ENCODE data around the gene PLXNA1.

Gene PLXNA1

GRCh38 chr3:126982471-126983175, at the start of gene PLXNA1:
Gene PLXNA1 (plus strand): TSS chr3:126983115. CDS start chr3:126988594, 5,479 bp downstream.
- peak; percentile 93 for DNase-seq

- DNase-seq: no peak
These were observed 48.8 kb upstream of the PLXNA1 start for GRCh38 chr3:126934031-126934531.

GRCh38 chr3:126934991-126935390, 47.9 kb upstream of the PLXNA1 start:
- DNase-seq: no peak

- no peak for DNase-seq
These were observed 47.0 kb upstream of the PLXNA1 start for GRCh38 chr3:126935756-126936509.

- DNase-seq: no peak
These were observed 46.0 kb upstream of the PLXNA1 start for GRCh38 chr3:126936853-126937425.

GRCh38 chr3:126937533-126937932, 45.4 kb upstream of the PLXNA1 start:
- DNase-seq: no peak

DNA sequence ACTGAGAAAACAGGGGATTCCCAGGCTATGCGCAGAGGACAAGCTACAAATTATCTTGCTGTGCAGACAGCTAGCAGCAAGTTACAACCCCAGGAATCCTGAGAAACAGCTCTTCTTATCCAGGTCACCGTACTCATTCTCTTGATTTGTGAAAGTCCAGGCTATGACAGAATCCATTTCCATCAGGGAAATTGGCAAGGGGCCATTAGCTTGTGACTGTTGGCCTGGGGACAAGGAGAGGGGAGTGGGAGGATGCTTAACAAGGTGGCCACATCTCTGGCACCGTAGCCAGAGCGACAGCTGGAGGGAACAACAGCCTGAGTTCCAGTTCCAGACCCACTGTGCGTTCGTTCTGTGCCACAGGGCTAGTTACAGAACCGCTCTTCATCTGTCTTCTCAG, 44.9 kb upstream of the PLXNA1 start:
- no peak for DNase-seq

- DNase-seq: no peak
These were observed 44.2 kb upstream of the PLXNA1 start for GRCh38 chr3:126938520-126939337.

DNA sequence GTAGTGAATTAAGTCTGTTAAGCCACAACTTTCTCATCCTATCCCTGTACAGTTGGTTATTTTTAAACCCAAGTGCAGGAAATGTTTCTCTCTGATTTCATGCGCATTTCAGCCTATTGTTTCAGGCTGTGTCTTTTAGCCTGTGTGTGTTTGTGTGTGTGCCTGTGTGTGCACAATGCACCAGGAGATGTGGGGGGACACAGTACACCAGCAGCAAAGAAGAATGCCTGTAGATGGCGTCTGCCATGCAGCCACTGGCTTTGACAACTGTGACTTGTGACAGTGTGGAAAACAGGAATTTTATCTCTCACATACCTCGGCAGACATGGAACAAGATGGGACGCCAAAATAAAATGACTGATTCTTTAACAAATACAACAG, 43.6 kb upstream of the PLXNA1 start:
- DNase-seq: no peak

DNA sequence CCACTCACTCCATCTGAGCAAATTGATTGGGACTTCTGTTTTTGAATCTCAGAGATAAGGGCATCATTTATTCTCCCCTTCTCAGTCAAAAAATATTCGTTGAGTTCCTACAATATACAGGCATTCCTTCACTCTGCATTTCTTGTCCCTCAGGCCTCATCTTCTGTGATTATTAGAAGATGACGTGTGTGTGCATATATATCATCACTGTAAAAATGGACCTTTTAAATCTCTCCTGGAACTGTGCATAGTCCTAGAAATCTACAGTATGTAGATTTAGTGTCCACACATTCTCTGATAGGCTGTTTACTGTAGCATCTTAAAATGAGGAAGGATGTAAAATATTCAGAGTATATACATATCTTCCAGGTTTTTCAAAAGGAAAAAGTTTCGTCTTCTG, 43.2 kb upstream of the PLXNA1 start:
- no peak for DNase-seq

DNA sequence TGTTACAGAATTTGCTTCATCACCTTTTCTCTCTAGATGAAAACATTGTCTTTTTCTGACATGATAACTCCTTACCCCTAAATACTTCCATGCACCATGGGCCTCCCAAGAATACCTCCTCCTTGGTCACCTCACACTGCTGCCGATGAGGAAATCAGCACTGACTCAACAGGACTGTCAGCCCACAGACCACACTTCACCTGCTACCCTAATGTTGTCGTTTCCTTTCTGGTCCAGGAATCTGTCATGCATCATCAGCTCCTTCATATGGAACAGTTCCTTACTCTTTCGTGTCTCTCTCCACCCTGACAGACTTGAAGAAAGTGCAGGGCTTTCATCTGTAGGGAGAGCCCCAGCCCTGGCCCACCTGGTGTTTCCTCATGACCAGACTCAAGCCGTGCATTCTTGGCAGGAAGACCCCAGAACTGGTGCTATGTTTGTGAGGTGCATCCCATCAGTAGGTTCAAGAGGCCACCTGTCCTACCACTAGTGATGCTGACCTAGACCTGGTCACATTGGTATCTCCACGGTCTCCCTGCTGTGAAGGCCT, 41.1 kb upstream of the PLXNA1 start:
- DNase-seq: no peak

DNA sequence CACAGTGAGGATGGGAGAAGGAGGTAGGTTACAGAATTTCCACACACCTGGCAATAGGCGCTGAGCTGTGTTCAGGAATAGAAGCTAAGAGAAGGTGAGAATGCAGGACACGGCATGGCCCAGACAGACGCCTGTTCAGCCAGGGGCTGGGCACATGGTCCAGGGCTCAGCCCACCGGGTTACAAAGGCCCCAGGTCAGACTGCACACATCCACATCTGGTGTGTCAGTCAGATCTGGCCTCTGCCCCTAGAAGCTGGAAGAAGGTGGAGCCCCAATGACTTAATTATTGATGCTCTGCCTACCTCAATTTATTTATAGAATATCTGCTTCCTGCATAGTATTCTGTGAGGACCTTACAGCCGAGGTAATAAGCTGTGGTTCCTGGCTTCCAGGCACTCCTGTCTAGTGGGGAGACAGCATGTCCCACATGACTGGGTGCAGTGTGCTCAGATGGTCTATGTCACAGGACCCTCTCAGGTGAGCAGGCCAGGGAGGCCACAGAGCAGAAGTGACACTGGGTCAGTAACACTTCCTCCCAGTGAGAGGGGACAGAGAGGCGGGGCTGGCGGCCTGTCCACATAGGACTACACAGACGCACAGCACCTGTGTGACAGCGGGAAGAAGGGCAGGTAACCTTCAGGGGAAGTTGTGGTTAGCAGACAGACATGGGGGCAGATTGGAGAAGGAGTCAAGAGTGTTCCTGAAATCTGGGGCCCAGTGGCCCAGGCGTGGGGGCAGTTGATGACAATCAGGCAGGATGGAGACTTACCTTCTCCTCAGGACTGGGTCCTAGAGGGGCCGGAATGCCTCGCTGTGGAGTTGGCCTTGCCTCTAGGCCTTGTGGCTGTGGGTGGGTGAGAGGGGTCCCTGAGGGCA, 38.6 kb upstream of the PLXNA1 start:
- no peak for DNase-seq

DNA sequence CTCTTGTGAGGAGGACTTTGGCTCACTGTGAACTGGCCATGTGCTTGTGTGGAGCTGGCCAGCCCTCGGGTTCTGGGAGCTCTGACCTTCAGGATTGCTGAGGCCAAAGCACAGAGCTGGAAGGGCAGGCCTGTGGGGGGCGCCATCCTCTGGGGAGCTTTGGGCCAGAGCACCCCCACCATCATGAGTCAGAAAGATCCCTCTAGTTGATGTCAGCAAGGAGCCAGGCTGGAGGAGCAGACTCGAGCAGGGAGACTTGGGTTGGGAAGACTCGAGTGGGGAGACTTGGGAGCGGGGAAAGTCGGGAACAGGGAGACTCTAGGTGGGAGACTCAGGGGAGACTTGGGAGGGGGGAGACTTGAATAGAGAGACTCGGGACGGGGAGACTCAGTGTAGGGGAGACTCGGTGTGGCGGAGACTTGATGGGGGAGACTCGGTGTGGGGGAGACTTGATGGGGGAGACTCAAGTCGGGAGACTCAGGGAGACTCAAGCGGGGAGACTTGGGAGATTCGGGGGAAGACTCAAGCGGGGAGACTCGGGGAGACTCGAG, 37.7 kb upstream of the PLXNA1 start:
- DNase-seq: no peak

GRCh38 chr3:126945891-126946290, 37.0 kb upstream of the PLXNA1 start:
- no peak for DNase-seq

DNA sequence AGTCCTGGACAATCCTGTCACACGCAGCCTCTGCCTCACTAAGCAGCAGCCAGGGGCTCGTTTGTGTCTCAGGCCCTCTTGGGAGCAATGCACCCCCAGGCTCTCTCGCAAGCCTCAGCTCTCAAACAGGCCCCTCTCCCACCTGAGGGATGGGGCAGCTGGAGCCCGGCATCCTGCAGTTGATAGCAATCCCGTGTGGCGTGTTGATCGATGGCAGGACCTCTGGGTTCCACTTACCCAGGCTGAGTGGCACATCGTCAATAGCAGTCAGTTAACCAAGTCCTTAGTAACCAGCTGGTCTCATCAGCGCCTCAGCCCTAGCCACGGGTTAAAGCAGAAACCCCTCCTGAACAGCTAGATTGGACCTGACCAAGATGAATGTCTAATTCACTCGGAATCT, 36.5 kb upstream of the PLXNA1 start:
- DNase-seq: no peak

- no peak for DNase-seq
These were observed 35.5 kb upstream of the PLXNA1 start for GRCh38 chr3:126947429-126947828.

GRCh38 chr3:126948980-126949535, 33.9 kb upstream of the PLXNA1 start:
- DNase-seq: no peak

GRCh38 chr3:126951561-126951960, 31.4 kb upstream of the PLXNA1 start:
- DNase-seq: no peak

- no peak for DNase-seq
These were observed 30.5 kb upstream of the PLXNA1 start for GRCh38 chr3:126952261-126952982.

DNA sequence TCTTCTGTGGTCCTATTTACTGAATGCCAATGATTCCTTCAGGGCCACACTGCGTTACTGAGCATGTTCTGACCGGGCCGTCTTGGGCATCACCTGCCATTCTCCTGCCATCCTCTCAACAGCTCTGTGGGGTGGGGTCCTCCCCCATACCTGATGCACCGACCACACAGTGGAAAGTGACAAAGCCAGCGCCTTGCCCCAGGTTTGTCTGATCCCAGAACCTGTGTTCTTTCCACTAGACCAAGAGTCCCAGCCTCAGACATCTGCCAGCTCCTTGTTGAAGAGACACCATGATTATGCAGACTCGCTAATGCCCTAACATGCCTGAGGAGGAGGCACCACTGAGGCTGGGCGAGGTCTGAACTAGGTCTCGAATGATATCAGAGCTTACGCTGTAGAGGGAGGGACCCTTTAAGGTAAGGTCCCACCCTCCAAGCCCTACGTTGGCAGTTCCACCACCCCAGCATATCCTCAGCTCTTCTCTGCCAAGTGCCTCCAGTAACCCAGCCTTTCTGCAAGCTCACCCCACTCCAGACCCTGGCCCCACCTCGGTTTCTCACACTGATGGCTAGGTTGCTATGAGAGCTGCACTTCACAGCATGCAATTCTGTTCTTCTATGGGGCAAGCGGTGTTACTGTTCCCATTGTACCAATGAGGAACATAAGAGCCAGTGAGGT, 29.8 kb upstream of the PLXNA1 start:
- DNase-seq: no peak

Measured in CD4-positive, alpha-beta T cell treated with Interleukin-21 for 1 hour (primary cell).